ENCODE data around the gene CTR9.

GRCh38 chr11:10708131-10708530, 42.9 kb upstream of the CTR9 start:
- TF ChIP-seq CTCF (IDR thresholded peaks at IDR 0.05) (no peak), RELA (CRISPR knock-in tag; IDR thresholded peaks at IDR 0.05; ENCODE audit: borderline replicate concordance) (no peak), TEAD1 (CRISPR knock-in tag; IDR thresholded peaks at IDR 0.05) (no peak), ZNF138 (CRISPR knock-in tag; conservative IDR thresholded peaks at IDR 0.05) (no peak), SMAD3 (CRISPR knock-in tag; IDR thresholded peaks at IDR 0.05; ENCODE audit: borderline replicate concordance) (no peak), MAX (CRISPR knock-in tag; IDR thresholded peaks at IDR 0.05) (no peak), JUN (CRISPR knock-in tag; IDR thresholded peaks at IDR 0.05) (no peak), E2F1 (CRISPR knock-in tag; IDR thresholded peaks at IDR 0.05) (no peak)
